ENCODE measurements around the gene FNIP2.
"Not testable (repeated sequence)": the region's sequence is repeated elsewhere in the genome, so short reads cannot be mapped to it uniquely, and the experiment has no call there.

The FNIP2 gene

GRCh38 chr4:158796370-158797140, 27.7 kb downstream of the FNIP2 start:
- no peak for DNase-seq

GRCh38 chr4:158798062-158798461, 29.2 kb downstream of the FNIP2 start:
- DNase-seq, result no peak

- no peak for DNase-seq
Observed at GRCh38 chr4:158799013-158799770, 30.4 kb downstream of the FNIP2 start.

- DNase-seq, result no peak
Observed at GRCh38 chr4:158799856-158800255, 31.0 kb downstream of the FNIP2 start.

GRCh38 chr4:158801066-158801465, 32.2 kb downstream of the FNIP2 start:
- no peak for DNase-seq

- no peak for DNase-seq
Observed at GRCh38 chr4:158801677-158802076, 32.9 kb downstream of the FNIP2 start.

- peak; percentile 28 for DNase-seq
Observed at GRCh38 chr4:158802914-158803313, 34.1 kb downstream of the FNIP2 start.

- no peak for DNase-seq
Observed at GRCh38 chr4:158805635-158806471, 37.0 kb downstream of the FNIP2 start.

GRCh38 chr4:158807691-158808090, 38.9 kb downstream of the FNIP2 start:
- DNase-seq, result no peak

- DNase-seq, result no peak
Observed at GRCh38 chr4:158808399-158808798, 39.6 kb downstream of the FNIP2 start.

- not testable (repeated sequence) for DNase-seq
Observed at GRCh38 chr4:158809208-158809607, 40.4 kb downstream of the FNIP2 start.

- DNase-seq, result peak; percentile 95
Observed at GRCh38 chr4:158809611-158810486, 41.0 kb downstream of the FNIP2 start.

GRCh38 chr4:158810487-158811215, 41.8 kb downstream of the FNIP2 start:
- peak; percentile 90 for DNase-seq

- DNase-seq, result no peak
Observed at GRCh38 chr4:158811216-158811540, 42.4 kb downstream of the FNIP2 start.

- DNase-seq, result no peak
Observed at GRCh38 chr4:158811704-158812103, 42.9 kb downstream of the FNIP2 start.

- no peak for DNase-seq
Observed at GRCh38 chr4:158812133-158812532, 43.3 kb downstream of the FNIP2 start.

- no peak for DNase-seq
Observed at GRCh38 chr4:158812543-158812942, 43.7 kb downstream of the FNIP2 start.

GRCh38 chr4:158813113-158813512, 44.3 kb downstream of the FNIP2 start:
- DNase-seq, result no peak

- DNase-seq, result no peak
Observed at GRCh38 chr4:158814207-158814606, 45.4 kb downstream of the FNIP2 start.

GRCh38 chr4:158814636-158815330, 46.0 kb downstream of the FNIP2 start:
- peak; percentile 45 for DNase-seq

- DNase-seq, result no peak
Observed at GRCh38 chr4:158816955-158817354, 48.1 kb downstream of the FNIP2 start.

All from kidney glomerular epithelial cell (primary cell).